ENCODE results near the gene MTX1.

DNA sequence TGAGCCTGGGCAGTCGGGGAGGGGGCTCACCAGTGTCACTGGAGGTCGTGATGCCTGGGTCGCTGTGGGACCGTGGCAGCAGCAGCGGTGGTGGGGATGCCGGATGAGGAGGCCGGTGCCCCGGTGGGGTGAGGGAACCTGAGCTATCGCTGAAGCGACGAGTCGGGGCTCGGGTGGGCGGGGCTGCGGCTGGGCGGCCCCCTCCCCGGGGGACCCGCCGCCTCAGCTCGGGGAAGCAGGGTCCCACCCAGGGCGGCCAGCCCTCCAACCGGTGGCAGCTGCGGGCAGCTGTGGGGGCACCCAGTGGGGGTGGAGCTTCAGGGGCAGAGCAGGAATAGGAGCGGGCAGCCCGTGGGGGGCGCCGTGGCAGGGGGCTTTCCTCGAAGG is 41.7 kb downstream of the MTX1 start:
- TF ChIP-seq TAF1 (IDR thresholded peaks at IDR 0.05; ENCODE audit: low read depth, low read length) (no peak), POLR2A (IDR thresholded peaks at IDR 0.05; ENCODE audit: low read depth, low read length) (no peak), POLR2AphosphoS5 (IDR thresholded peaks at IDR 0.05; ENCODE audit: low read depth, low read length) (no peak)
